PFSK-1 (cell line): ENCODE results near the gene DNAJB12.

ENCODE experiments used
- FOXP2 ChIP-seq: optimal IDR thresholded peaks from 2 replicates; pipeline ENCODE3; 2011; ENCODE audit warnings: borderline replicate concordance, control low read depth, inconsistent platforms; ENCODE audit not compliant: insufficient read depth; ENCODE audit errors: extremely low read length, extremely low read depth
- POLR2AphosphoS5 ChIP-seq: IDR thresholded peaks from 2 replicates; pipeline ENCODE4 v1.6.1; 2012; ENCODE audit warnings: low read depth, mild to moderate bottlenecking, control low read depth, low read length, moderate library complexity
- REST ChIP-seq, 2 experiments: IDR thresholded peaks; 2 replicates each; pipeline versions ENCODE4 v1.6.1 to v1.8.0; 2011 to 2012; ENCODE audit warnings: low read depth in 2 of 2, low read length in 2 of 2, control low read depth in 1 of 2, inconsistent platforms in 1 of 2, mild to moderate bottlenecking in 1 of 2, moderate library complexity in 1 of 2; ENCODE audit not compliant: insufficient read depth in 1 of 2
- TAF1 ChIP-seq: IDR thresholded peaks from 2 replicates; pipeline ENCODE4 v1.6.1; 2012; ENCODE audit warnings: low read length, control low read depth, borderline replicate concordance; ENCODE audit not compliant: insufficient read depth

GRCh38 chr10:72334196-72334824, 20.4 kb downstream of the DNAJB12 start:
- no peak for TF ChIP-seq POLR2AphosphoS5
- no peak for TF ChIP-seq REST (IDR thresholded peaks at IDR 0.05; ENCODE audit: insufficient read depth in 1 of 2, low read depth in 2 of 2, low read length in 2 of 2)
- TF ChIP-seq FOXP2, result no peak
- no peak for TF ChIP-seq TAF1
